Right renal pelvis (tissue), 4 donors: Measurements from ENCODE around the gene MCUB. TPM values are rescaled to one million over a fixed set of nuclear protein-coding genes. Genes with fewer than 3 reads are reported as not detected.
"Not testable (repeated sequence)": the region's sequence is repeated elsewhere in the genome, so short reads cannot be mapped to it uniquely, and the experiment has no call there.

Experiments
- DNase-seq, 4 donors: peaks; one replicate each; pipeline ENCODE4 v3.0.0-alpha.2; 2013; ENCODE audit warnings: low read depth in 4 of 4, low spot score in 3 of 4, missing footprints in 1 of 4
- polyA plus RNA-seq, 4 donors: library from polyadenylated mRNA; unstranded; fragments of 120-200 nt; gene quantifications; one replicate each; pipeline ENCODE4 v1.2.1, GENCODE V29; 2013; ENCODE audit not compliant: insufficient read length in 4 of 4

The MCUB gene, protein sequence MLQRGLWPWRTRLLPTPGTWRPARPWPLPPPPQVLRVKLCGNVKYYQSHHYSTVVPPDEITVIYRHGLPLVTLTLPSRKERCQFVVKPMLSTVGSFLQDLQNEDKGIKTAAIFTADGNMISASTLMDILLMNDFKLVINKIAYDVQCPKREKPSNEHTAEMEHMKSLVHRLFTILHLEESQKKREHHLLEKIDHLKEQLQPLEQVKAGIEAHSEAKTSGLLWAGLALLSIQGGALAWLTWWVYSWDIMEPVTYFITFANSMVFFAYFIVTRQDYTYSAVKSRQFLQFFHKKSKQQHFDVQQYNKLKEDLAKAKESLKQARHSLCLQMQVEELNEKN
- 10 to 100 TPM in 2 of 4 donors, 1 to 10 TPM in 2; 8.9 to 11.1 (median 9.8) TPM for polyA plus RNA-seq

DNA sequence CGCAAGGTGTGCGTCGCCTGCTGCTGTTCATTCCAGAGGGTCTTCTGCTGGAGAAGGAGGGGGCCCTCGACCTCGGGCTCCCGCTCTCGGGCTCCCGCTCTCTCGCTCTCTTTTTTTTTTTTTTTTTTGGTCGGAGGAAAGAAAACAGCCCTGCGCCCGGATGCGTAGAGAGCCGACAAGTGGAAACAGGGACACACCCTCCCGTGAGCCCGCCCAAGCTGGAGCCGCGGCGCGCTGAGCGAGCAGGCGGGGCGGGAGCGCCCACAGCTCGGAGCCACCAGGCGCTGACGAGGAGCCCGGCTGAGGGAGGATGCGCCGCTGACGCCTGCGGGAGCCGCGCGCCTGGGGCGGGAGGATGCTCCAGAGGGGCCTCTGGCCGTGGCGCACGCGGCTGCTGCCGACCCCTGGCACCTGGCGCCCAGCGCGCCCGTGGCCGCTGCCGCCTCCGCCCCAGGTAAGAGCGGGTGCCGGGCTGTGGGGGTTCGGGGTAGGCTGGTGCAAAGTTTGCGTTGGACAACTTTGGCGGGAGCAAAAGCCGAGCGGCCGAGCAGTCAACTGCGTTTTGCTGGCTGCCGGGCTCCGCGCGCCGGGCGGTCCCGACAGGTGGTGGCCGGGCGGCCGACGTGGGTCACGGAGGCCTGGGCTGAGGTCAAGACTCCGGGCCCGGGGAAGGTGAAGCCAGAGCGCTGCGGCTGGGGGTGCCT, at the start of gene MCUB:
Gene MCUB (plus strand): TSS at position 264 of the 704 bp plus-strand sequence. CDS start 92 bp downstream, at position 356.
- DNase-seq = peak in 2 of 4 donors; percentile 41 to 60

DNA sequence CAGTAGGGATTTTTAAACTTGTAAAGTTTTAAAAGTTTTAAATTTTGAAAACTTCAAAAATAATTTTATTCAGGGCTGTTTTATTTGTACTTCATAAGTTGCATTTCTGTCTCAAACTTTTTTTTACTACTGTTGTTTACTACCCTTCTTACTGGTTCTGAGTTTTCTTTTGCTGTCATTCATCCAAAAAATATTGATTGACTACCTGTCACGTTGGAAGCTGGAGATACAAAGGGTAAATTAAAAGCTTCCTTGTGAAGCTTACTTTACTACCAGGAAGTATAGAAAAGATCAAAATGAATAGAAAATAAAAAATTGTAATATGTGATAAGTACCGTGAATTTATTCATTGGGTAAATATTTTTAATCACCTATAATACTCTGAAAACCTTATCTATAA, 49.4 kb upstream of the MCUB start:
- no peak for DNase-seq

DNA sequence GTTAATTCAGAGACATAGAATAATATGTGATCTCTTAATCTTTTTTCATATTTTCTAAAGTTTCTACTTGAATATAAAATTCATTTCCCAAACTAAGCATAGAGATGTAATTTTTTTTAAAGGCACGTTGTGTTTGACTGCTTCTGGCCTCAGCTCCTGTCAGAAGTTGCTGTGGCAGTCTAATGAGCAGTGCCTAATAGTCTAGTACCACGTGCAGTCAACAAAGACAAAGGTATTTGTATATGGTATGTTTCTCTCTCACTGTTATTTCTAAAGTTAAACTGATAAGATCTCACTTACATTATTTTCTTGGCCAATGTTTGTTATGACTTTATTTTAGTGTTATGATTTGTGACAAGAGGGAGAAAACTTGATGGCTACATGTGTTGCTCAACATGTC, 48.6 kb upstream of the MCUB start:
- DNase-seq = no peak

DNA sequence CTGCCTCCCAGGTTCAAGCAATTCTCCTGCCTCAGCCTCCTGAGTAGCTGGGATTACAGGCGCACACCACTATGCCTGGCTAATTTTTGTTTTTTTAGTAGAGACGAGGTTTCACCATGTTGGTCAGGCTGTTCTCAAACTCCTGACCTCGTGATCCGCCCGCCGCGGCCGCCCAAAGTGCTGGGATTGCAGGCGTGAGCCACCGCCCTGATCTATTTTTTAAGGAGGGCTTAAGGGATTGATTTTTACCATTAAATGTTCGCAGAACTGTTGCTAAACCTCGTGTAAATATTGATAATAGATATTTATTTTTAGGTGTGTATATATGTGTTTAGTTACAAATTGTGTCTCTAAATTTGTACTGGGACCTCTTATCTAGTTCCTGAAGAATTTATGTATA, 46.7 kb upstream of the MCUB start:
- DNase-seq = not testable (repeated sequence)

DNA sequence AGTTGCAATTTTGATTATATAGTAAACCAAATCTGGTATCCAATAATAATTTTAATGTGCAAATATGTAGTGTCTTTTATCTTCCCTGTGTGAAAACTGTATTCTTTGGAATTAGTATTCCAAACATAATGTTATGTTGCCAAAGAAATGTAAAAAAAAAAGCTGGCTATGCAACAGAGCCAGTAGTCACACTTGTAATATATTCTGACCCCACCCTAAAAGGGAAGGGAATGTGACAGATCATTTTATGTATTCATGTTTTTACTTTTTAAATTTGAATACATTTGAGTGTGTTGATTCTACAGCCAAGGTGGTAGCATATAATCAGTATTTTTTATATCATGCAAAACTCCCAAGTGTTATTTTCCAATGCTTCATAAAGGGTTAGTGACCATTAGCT, 27.9 kb upstream of the MCUB start:
- DNase-seq = no peak

DNA sequence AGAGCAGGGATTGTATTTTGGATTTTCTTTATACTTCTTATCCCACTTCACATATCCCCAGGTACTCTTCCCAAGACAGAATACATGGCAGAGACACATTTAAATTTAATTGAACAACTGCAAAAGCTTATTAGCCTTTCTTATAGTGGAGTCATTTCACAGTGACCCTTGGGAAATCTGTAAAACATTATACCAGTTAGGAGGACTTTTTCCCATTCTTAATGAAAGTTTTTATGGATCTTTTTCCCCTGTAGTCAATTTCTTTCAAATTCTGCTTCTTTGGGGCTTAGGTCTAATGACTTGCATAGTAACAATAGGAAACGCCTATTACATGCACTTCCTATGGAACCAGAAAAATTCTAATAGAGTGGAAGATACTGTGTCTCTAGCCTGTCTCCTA, 14.6 kb upstream of the MCUB start:
- no peak for DNase-seq

DNA sequence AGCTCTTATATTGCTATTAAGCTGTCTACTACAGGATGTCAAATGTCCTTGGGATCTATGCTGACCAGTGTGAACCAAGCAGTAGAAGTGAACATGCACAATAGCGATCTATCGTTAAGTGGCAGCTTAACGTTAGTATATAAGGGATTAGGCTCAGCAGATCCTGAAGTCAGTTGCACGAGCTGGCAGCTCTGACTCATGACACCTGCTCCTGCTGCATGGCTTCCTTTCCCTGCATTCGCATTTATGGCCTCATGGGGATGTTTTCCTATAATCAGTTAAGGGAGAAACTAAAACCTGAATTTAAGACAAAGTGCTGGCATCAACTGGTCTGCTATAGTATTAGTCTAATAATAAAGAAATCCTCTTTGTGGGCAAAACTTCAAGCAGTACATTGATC, 12.7 kb upstream of the MCUB start:
- no peak for DNase-seq

DNA sequence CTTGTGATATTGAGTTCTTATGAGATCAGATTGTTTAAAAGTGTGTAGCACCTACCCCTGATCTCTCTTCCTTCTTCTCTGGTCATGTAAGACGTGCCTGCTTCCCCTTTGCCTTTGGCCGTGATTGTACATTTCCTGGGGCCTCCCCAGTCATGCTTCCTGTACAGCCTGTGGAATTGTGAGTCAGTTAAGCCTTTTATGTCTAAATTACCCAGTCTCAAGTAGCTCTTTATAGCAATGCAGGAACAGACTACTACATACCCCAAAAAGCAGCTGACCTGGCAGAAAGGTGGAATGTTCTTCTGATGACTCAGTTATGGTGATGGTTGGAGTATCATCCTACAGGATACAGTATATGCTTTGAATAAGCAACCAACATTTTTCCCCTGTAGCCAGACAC, 11.4 kb upstream of the MCUB start:
- DNase-seq = no peak

DNA sequence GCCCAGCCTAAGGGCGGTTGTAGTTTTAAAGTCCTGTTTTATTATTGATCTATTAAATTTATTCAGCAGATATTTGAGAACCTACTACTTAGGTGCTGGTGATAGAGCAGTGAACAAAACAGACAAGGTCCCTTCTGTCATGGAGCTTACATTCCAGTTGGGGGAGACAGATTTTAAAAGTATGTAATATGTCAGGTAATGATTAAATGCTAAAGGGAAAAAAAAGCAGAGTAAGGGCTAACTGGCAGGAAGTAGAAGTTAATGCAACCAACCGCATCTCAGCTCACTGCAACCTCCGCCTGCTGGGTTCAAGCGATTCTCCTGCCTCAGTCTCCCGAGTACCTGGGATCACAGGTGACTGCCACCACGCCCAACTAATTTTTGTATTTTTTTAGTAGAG, 7.8 kb upstream of the MCUB start:
- no peak for DNase-seq

DNA sequence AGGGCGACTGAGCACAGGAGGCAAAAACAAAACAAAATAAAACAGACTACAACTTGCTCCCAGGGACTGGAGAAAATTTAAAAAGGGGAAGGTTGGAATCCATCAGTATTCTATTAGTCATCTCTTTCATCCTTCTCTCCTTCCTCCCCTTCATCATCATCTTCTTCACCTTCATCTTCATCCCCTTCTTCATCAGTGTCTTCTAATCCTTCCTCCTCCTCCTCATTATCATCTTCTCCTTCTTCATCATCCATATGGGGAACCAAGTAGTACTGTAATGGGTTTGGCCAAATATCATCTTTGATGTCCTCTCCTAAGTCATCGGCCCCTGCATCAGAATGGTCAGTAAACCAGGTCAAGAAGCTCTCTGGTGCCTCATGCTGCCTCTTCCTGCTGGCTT, 6.9 kb upstream of the MCUB start:
- no peak for DNase-seq

DNA sequence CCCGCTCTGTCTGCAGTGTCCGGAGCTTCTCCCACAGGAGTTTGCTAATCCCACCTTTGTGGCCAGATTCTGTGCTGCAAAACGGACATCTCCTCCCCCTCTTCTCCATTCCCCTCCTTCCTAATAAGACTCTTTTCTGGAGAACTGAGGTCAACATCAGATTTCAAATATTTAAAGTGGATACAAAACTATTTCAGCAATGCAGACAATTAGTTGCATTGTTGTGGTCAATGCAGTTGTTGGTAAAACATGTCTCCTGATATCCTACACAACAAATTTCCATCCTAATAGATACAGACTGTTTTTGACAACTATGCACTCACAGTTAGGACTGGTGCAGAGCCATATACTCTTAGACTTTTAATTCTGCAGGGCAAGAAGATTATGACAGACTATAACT, 5.1 kb upstream of the MCUB start:
- no peak for DNase-seq

DNA sequence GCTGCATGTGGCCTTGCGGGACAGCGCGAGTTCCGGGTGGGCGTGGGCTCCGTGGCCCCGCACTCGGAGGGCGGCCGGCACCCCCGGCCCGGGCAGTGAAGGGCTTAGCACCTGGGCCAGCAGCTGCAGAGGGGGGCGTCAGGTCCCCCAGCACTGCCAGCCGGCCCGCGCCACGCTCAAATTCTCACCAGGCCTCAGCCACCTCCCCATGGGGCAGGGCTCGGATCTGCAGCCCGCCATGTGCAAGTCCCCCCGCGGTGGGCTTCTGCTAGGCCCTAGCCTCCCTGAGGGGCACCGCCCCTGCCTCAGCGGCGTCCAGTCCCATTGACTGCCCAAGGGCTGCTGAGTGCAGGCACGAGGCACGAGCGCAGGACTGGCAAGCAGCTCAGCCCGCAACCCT, 2.6 kb upstream of the MCUB start:
- no peak for DNase-seq

DNA sequence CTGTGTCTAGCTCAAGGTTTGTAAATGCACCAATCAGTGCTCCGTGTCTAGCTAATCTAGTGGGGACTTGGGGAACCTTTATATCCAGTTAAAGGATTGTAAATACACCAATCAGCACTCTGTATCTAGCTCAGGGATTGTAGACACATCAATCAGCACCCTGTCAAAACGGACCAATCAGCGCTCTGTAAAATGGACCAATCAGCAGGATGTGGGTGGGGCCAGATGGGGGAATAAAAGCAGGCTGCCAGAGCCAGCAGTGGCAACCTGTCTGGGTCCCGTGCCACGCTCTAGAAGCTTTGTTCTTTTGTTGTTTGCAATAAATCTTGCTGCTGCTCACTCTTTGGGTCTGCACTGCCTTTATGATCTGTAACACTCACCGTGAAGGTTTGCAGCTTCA, 2.0 kb upstream of the MCUB start:
- not testable (repeated sequence) for DNase-seq

DNA sequence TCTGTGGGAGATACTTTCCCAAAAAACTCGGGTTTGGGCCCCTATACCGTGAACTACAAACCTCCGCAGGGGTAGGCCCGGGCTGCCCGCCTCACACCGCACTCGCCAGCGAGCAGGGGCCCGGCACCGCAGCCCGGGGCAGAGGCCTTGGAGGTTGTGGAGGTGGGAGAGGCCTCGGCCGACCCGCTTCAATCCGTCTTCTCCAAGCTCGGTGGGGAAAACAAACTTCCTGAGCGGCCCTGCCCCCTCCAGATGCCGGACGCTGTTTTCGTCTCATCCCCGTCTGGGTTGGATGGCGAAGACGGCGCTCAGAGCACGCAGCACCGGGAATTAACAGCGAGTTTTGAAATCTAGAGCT, 442 bp upstream of the MCUB start:
- no peak for DNase-seq

DNA sequence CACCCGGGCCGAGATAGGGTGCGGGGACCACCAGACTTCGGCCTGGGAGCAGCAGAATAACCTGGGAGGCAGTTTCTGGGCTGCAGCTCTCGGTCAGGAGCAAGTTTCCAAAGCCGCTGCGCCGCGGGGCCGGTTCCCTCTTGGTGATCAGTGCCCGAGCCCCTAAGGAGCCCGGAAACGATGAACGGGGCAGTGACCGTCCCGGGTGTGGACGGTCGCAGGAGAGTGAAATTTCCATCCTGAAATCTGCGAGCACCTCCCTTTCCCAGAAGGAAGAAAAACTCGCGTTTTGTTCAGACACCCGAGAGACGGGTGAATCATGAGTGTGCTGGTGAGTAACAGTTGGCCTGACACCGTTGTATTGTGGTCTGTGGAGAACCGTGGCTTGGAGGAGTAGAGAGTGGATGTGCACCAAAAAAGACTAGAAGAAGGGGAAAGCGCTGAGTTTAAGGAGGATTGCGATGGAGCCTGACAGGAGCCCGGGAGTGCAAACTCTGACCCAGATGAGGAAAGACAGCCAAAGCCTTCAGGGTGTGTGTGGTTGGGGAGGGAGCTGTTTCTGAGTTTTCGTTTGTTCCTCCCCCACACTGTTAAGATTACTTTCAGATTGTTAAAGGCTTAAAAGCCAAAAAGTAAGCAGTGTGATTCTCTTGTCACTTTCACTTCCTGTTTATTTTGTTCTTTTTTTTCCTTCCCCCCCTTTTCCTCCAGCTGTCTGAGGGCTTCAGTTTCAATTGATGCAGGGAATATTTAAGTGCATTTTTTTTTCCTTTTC, 828 bp downstream of the MCUB start:
- DNase-seq = peak in 1 of 4 donors; percentile 43

DNA sequence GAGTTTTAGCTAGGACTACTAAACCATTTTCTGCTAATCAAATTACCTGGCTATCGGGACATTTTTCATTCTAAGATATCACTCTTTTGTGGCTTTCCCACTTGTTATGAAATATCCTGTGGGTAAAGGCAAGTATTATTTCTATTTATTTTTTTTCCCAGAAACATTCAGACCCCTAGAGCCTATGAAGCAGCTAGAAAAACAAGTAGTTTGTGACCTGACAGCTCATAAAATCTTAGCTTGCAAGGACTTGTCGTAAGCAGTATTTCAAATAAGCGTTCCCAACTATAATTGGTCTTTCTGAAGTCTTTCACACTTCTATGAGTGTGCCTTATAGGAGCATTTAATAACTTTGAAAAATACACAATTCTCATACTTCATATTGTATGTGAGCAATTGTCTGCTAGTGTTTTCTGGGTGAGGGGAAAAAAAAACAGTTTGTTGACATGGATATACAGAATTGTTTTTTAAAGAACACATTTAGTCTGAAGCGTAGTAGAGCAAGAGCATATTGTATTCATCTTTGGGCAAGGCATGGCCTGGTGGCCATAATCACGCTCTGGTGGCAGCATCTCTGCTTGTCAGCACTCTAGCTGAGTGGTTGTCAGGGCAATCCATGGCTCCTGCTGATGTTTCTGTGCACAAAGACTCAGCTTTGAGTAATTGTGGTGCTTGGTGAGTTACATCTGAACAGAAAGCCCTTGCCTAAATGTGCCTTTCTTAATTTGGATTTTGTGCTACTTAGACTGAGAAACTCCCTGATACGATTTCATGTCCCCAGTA, 2.6 kb downstream of the MCUB start:
- DNase-seq = no peak

DNA sequence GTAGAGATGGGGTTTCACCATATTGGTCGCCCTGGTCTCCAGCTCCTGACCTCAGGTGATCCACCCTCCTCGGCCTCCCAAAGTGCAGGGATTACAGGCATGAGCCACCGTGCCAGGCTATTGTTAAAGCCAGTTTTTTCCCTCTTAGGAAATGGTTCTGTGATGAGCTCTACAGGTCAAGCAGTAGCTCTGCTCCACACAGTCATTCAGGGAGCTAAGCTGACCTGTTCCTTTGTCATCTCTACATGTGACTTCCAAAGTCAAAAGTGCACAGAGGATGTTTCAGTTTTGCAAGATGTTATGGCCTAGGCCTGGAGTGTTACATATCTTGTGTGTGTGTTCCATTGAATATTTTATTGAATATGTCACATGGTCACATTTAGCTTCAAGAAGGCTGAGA, 11.4 kb downstream of the MCUB start:
- no peak for DNase-seq

DNA sequence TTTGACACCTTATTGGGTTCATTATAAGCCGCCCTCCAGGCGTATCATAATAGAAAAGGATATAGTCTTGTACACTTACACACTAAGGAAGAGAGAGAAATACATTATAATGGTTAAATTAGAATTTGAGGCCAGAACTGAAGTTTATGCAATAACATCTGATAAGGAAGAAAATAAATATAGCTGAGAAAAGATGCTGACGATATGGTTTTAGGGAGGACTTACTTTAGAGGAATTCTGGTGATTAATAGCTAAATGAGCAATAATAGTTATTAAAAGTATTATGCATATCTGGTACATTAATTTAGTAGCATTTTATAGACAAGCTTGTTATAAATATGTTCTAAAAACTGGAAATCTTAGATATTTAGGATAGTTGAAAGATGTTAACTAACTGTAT, 12.1 kb downstream of the MCUB start:
- no peak for DNase-seq

DNA sequence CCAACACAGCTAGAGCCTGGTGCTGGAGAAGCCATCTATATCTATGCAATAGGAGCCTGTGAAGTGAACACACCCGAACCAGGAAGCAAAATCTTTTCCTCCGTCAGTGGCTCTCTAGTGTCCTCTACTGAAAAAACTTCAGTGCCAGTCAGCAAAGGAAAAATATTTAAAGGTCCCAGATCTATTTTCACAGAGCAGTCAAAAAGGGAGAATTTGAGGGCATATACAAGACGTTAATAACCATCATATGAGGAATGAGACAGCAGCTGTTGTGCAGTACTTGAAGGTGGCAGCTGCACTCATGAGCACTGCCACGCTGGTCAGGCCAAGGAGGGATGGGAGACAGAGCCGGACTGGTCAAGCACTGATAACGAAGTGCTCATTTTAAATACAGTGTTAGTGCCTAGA, 14.4 kb downstream of the MCUB start:
- no peak for DNase-seq

DNA sequence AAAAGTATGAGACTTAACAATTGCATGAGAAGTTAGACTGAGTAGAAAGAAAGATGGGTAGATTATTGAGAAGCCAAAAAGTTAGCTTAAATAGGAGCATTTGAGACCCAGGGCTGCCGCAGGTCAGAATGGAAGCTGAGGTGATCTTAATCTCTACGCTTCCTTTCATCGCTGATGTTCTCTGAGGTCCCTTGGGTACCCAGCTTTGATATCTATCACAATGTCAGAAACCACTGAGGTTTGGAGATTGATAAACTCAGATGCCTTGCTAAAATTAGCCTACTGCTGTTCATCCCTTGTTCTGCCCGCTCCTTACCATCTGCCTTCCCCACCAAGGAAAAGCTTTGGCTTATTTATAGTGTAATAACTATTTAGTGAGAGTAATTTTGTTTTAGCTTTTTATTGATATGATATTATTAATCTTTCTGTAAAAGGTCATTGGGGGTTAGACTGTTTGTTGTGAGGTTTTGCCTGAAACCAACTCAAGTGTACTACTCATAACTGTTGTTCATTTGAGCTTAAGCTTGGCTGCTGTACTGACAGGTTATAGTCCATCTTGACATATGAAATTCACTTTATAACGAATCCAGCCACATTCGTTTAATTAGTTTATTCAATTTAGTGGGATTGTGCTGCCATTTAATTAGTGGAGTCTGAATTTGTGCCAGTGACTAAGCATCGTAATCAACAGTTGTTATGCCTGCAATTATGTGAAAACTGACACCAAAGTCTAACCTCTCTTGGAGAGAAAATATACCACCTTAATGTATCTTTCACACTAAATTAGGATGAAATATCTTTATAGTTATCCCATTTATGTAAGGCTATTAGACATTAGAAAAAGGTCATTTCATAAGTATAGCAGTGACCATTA, 15.1 kb downstream of the MCUB start:
- DNase-seq = no peak
